GM12801 (cell line): ENCODE measurements around the gene HGFAC.

Experiments
- CTCF ChIP-seq: IDR thresholded peaks from one replicate; pipeline ENCODE4 v1.5.1; 2011; ENCODE audit warnings: control low read depth; ENCODE audit not compliant: insufficient read length; ENCODE audit errors: extremely low read depth

Gene HGFAC

GRCh38 chr4:3472411-3473141 lies 30.8 kb downstream of the HGFAC start:
- no peak for TF ChIP-seq CTCF

- no peak for TF ChIP-seq CTCF
These were observed 31.6 kb downstream of the HGFAC start for GRCh38 chr4:3473181-3473950.

- TF ChIP-seq CTCF: no peak
These were observed 32.4 kb downstream of the HGFAC start for GRCh38 chr4:3473996-3474765.

- TF ChIP-seq CTCF: no peak
These were observed 33.4 kb downstream of the HGFAC start for GRCh38 chr4:3475041-3475712.

GRCh38 chr4:3475713-3476260 lies 34.0 kb downstream of the HGFAC start:
- no peak for TF ChIP-seq CTCF

- no peak for TF ChIP-seq CTCF
These were observed 34.6 kb downstream of the HGFAC start for GRCh38 chr4:3476341-3476747.
